BE2C (cell line): ENCODE results near the gene EDIL3.
A peak's percentile ranks its signal among the peaks of the same experiment; 100 is the strongest.

ENCODE experiments used
- DNase-seq: peaks from one replicate; pipeline ENCODE4 v3.0.0-alpha.2; 2020
- H3K27me3 ChIP-seq: fragments of 250-450 bp; sonication (Bioruptor Pico); 2 replicates; pipeline ENCODE4 v1.5.1; 2020; ENCODE audit warnings: mild to moderate bottlenecking
- H3K36me3 ChIP-seq: fragments of 250-450 bp; sonication (Bioruptor Pico); 2 replicates; pipeline ENCODE4 v1.5.1; 2020; ENCODE audit warnings: mild to moderate bottlenecking
- H3K4me1 ChIP-seq: fragments of 250-450 bp; sonication (Bioruptor Pico); 2 replicates; pipeline ENCODE4 v1.5.1; 2020
- H3K4me3 ChIP-seq: 2 replicates; pipeline ENCODE4 v1.5.1; 2011; ENCODE audit warnings: low read depth, low read length
- H3K9me3 ChIP-seq: fragments of 250-450 bp; sonication (Bioruptor Pico); 2 replicates; pipeline ENCODE4 v1.5.1; 2020
- CTCF ChIP-seq: IDR thresholded peaks from 2 replicates; pipeline ENCODE4 v1.5.1; 2012; ENCODE audit warnings: mild to moderate bottlenecking, low read depth, low read length

EDIL3 gene

DNA sequence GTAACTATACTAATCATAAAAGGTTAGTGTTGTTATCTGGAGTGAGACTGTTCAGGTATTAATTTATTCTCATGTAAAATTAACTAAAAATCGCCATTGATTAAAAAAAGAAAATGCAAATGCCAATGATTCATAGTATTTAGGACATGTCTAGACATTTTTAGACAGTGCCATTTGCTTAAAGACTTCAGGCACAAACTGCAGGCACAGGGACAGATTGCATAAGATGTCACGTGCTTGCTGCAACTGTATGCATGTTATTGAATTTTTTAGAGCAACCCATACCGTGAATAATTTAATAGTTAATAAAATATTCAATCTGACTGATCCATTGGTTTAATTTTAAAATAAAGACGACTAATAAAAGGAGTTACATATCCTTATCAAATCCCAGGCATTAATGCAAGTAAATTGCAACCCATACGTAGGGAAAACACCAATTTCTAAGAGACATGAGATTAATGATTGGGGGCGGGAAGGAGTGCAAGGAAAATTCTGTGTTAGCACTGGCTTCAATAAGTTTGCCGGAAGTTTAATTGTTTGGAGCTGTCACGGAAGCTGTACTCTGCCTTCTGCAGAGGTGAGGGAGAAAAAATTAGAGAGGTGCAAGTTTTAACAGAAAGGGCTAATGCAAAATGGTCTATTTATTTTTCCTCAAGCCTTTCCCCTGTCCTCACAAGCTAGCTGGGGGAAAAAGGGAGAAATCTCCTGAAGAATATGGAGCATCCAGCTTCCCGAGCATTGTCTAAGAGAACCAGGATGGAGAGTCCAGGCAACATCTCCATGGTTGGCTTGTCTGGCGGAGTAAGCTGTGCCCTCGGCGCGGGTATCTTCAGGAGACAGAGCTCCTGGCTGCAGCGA is 2.9 kb downstream of the EDIL3 start:
- Histone ChIP-seq H3K36me3 (no peaks in the 10 kb centered on the region), H3K4me1 (peaks cover 6% of the 10 kb centered on the region), H3K9me3 (no peaks in the 10 kb centered on the region), H3K4me3 (peak overlapping the region; percentile 85), H3K27me3 (no peaks in the 10 kb centered on the region)
- no peak for TF ChIP-seq CTCF
- DNase-seq: peak; percentile 35

GRCh38 chr5:84379749-84380148 is 4.9 kb downstream of the EDIL3 start:
- no peak for DNase-seq
- Histone ChIP-seq H3K4me3 (no peak overlapping the region), H3K9me3 (no peaks in the 10 kb centered on the region), H3K27me3 (no peaks in the 10 kb centered on the region), H3K36me3 (no peaks in the 10 kb centered on the region), H3K4me1 (peaks cover 6% of the 10 kb centered on the region)
- peak; percentile 18; the same call in 1 of the 2 replicates for TF ChIP-seq CTCF

GRCh38 chr5:84378961-84379360 is 5.7 kb downstream of the EDIL3 start:
- no peaks in the 10 kb centered on the region for H3K36me3 ChIP-seq
- DNase-seq: no peak

GRCh38 chr5:84378420-84378819 is 6.3 kb downstream of the EDIL3 start:
- no peak for TF ChIP-seq CTCF
- Histone ChIP-seq H3K36me3 (no peaks in the 10 kb centered on the region), H3K4me1 (peaks cover 6% of the 10 kb centered on the region), H3K27me3 (no peaks in the 10 kb centered on the region), H3K4me3 (no peak overlapping the region), H3K9me3 (no peaks in the 10 kb centered on the region)
- no peak for DNase-seq

More at GRCh38 chr5:84378961-84379360, 5.7 kb downstream of the EDIL3 start:
- TF ChIP-seq CTCF: no peak
- H3K9me3 ChIP-seq: no peaks in the 10 kb centered on the region
- H3K27me3 ChIP-seq: no peaks in the 10 kb centered on the region
- no peak overlapping the region for H3K4me3 ChIP-seq
- peaks cover 6% of the 10 kb centered on the region for H3K4me1 ChIP-seq

GRCh38 chr5:84376346-84376745 is 8.3 kb downstream of the EDIL3 start:
- no peaks in the 10 kb centered on the region for H3K27me3 ChIP-seq
- H3K4me1 ChIP-seq: peaks cover 6% of the 10 kb centered on the region
- H3K36me3 ChIP-seq: no peaks in the 10 kb centered on the region
- H3K9me3 ChIP-seq: no peaks in the 10 kb centered on the region
- DNase-seq: no peak
- H3K4me3 ChIP-seq: no peak overlapping the region
- TF ChIP-seq CTCF: no peak

- no peak for TF ChIP-seq CTCF
- Histone ChIP-seq H3K4me1 (peaks cover 6% of the 10 kb centered on the region), H3K9me3 (no peaks in the 10 kb centered on the region), H3K4me3 (no peak overlapping the region), H3K27me3 (no peaks in the 10 kb centered on the region), H3K36me3 (no peaks in the 10 kb centered on the region)
- no peak for DNase-seq
These were observed 10.1 kb downstream of the EDIL3 start for GRCh38 chr5:84374568-84374967.
